Amniotic stem cell (primary cell): ENCODE data around the gene CDH4.

Source experiments
- DNase-seq: peaks from one replicate; lab custom pipeline; 2025; lab: John Stamatoyannopoulos, UW

CDH4 gene

DNA sequence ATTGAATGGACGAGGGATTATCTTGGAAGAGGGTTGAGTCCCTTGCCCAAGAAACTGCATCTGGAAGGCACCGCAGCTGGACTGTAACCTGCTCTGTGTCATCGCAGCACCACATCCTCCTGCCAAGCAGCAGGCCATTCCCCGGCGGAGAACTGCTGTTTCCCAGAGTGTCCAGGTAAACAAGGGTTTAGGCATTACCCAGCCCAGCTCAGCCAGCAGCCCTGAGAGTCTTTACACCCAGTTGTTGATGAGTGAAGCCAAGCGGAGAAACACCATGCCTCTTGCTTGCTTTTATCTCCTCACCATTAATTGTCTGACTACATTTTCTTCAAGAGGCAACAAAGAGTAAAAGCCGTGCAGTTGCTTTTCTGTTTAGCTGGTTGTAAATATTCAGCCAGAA is 104.1 kb downstream of the CDH4 start:
- DNase-seq, result no peak

DNA sequence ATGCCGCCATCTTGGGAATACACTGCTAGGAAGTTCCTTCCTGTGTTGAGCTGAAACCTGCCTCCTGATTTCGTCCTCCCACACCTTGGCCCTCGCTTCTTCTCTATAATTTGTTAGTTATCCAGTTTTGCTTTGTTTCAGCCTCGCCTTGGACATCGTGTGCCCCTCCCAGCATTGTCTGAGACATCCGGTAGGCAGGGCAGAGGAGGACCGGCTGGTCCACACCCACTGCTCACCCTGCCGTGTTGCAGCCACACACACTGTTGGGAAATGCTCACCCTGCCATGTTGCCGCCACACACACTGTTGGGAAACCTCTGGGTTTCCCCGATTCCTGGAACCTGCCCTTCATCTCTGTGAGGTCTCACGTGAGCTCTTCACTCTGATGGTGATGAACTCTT is 105.1 kb downstream of the CDH4 start:
- no peak for DNase-seq

DNA sequence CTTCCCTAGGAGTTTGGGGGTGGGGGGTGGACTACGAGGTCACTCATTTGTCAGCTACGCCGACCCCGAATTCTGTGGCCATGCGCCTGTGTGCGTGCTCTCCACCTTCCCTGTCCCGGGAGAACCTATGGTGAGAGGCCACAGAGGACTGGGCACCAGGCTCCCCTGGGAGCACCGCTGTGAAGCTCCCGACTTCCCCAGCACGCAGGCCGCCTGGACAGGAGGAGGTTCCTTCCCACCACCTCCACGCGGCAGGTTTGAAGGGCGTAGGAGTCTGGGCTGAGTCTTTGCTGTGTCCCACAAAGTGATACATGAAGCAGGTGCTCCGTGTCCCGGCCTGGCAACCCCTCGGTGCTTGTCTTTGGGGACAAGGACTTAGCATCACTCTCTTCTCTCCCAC is 107.2 kb downstream of the CDH4 start:
- no peak for DNase-seq

DNA sequence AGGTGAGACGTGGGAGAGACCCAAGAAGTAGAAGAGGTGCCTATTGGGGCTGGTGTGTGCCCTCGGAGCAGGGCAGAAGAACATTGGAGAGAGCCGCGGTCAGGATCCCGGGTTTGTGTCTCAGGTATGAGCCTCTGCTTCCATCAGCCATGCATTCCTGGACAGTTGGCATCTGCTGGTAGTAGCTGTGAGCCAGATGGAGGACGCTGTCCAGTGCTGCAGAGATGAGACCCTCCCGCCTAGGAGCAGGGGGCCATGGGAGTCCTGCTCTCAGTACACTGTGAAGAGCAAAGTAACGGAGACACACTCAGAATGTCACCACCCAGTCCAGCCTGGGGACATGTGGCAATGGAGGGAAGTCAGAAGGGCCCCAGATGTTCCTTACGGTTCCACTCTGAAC is 108.2 kb downstream of the CDH4 start:
- no peak for DNase-seq

DNA sequence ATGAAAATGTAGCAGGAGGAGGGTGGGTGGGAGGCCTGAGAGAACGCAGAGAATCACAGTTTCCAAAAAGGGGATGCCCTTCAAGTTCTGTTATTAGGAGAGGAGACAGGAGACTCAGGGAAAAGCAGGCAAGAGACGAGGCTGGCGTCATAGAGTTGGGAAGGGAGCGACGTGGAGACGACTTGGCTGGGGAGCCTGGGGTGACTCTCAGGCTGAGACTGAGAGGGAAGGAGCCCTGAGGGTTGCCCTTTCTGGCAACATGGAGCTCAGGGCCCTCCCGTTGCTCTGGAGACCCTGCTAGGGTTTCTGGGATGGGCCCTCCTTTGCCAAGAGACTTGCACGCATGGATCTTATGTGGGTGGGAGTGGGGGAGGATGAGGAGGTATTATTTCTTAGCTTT is 108.9 kb downstream of the CDH4 start:
- no peak for DNase-seq

DNA sequence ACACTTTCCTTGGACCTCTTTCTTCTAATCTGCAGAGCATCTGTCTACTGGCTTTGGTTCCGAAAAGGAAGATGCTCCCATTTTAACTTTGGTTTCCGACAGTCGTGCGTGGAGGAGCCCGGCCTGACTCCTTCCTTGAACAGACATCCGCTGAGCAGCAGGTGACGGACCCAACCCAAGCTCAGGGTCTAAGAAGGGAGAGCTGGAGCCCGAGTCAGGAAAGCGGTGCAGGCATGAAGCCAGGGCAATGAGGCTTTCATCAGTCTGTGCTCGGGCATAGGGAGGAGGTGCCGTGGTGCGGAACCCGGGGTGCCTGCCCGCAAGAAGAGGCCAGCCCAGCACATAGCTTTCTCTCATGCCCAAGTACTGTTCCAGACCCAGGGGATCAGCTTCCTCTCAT is 109.4 kb downstream of the CDH4 start:
- no peak for DNase-seq

DNA sequence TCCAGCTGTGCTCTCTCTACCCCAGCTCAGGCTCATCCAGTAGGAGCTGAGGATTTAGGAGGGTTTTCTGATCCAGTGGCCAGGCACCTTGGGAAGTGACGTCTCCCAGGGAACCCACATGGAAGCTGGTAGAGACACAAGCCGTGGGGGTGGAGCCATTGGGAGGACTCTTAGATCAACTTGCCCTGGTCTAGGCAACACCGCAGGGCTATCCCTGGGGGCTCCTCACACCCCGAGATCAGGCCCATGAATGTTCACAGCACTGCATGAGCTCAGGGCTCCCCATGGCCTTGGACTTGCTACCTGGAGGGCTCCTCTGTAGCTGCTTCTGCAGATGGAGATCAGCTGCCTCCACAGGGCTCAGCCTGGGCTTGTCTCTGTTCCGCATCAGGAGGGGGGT is 112.1 kb downstream of the CDH4 start:
- DNase-seq, result no peak

DNA sequence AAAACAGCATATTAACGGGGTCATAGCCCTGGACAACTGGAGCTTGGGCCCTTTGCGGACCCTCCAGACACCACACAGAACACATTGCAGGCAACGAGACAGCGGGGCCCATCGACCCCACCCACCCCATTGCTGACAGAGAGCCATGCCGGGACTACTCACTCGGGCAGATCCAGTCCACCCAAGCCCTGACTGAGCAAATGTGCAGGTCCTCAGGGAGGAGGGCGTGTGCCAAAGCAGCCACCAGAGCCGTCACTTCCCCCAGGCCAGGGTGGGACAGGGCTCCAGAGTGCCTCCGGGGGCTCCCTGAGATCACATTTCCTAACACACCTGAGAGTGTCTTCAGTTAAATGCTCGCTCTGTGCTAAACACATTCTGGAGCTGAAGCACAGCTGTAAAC is 114.9 kb downstream of the CDH4 start:
- DNase-seq, result no peak

DNA sequence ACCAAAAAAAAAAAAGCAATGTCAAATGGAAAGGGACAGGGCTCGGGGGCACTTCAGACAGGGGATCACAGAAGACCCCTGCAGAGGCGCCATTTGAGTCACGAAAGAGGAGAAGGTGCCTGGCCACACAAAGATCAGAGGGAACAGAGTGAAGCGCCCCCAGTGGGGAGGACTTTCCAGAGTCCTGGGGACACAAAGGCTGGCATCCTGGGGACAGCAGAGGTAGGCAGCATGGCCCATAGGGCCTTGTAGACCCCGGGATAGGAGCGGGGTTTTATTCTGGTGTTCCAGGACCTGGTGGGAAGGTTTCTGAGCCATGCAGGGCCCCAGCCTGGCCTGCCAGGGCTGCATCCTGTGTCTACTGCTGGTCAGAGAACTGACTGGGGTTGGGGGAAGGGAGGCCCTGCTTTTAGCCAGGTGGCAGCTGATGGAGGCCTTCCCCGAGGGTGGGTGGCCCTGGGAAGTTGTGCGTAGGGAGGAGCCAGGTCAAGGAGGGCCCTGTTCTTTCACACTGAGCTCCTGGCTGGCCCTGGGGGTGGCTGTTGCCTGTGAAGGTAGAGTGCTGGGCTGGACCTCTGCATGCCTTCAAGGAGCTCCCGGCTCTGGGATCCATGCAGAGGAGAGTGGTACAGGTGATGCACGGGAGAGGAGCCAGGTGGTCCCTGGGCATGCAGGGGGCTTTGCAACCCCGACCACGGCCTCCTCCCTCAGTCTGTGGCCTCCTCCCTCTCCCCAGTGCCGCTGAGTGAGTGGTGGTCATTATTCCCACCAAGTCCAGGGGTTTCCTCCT is 117.9 kb downstream of the CDH4 start:
- DNase-seq, result no peak

DNA sequence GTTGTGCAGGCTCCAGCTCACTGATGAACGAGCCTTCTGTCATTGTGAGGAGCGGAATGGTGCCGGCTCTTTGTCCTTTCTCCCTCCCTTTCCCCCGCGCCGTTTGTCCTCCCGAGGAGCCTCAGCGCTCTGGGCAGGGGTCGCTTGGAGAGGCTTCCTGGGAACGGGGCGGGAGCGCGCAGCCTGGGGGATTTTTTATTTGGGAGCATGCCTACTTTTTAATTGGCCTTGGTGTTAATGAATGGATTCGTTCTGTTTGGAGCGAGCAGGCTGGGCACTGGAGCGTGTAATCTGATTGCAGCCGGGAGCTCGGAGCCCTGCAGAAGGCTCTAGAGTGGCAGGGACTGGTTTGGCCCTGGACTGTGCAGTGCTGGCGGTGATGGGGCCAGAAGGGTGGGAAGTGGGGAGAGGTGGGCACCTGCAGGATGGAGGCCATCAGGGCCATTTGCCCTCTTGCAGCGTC is 118.8 kb downstream of the CDH4 start:
- DNase-seq, result no peak

DNA sequence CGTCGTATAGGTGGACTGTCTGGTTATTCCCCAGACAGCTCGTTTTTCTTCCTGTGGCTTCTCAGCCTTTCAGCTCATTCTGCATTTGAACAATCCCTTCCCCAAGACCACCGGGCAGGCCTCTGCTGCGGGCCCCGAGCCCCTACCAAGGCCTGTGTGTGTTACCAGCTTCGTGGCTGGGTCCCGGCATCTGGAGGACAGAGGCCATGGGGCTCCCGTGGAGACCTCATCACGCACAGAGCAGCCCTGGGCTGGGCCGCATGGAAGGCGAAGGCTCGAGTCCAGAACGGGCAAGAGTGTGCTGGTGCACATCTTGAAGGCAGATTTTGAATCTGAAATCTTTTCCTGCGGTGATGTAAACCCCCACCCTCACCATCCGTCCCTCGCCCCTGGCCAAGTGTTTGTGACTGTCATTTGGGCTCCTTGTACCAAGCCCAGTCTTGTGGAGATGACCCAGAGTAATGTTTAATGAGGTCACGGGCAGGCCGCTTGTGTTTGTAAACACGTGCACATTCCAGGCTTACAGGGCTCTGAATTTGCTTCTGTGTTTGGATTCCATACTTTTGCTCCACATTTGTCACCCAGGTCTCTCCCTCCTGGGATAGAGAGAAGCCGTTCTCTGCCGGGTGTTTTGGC is 119.6 kb downstream of the CDH4 start:
- DNase-seq, result no peak

DNA sequence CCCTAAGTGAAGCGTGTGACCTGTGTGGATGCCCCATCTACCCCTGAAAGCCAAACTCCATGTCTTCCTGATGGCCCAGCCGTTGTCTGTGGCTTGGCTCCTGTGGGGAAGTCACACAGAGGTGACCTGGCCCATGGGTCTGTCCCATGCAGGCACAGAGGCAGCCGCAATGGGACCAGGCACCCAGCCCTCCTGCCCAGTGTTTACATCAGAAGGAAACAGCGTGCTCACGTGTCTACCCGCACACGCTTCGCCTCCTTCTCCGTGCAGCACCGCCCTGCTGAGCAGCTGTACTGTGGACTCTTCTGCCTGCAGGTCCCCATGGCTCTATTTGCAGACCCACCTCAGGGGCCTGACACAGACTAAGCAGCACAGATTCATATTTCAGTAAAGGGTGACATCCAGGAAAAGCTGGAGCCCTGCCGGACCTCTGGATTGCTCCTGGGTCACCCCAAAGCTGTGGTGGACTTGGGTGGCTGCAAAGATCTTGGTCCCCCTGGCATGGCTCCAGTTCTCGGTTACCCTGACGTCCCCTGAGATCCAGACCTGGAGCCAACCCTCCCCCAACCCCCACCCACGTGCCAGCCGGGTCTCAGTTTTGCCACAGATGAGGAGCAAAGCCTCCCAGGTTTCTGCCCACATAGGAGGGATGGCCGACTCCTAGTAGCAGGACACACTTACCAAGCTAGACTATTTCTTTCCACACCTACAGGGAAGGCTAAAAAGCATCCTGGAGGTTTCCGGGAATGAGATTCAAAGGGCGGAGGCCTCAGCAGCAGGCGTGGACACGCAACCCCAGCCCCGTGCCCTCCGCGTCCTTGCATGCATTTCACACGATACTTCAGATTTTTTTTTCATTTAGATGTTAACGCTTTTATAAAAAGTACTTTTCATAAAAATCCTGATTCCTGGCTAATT is 120.3 kb downstream of the CDH4 start:
- no peak for DNase-seq

DNA sequence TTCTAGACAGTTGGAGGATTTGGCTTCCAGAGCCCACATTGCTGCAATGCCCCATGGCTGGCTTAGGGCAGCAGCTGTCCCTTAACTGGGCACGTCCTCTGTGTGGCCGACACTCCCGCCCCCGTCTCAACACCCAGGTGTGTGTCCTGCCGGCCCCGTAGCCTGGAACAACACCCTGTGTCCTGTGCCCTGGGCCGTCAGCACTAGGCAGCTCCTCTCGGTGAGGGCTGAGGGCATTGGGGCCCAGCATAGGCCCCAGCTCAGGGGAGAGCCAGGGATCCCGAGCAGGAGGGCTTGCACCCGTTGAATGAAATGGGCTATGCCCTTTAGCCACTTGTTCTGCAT is 121.0 kb downstream of the CDH4 start:
- DNase-seq, result no peak

DNA sequence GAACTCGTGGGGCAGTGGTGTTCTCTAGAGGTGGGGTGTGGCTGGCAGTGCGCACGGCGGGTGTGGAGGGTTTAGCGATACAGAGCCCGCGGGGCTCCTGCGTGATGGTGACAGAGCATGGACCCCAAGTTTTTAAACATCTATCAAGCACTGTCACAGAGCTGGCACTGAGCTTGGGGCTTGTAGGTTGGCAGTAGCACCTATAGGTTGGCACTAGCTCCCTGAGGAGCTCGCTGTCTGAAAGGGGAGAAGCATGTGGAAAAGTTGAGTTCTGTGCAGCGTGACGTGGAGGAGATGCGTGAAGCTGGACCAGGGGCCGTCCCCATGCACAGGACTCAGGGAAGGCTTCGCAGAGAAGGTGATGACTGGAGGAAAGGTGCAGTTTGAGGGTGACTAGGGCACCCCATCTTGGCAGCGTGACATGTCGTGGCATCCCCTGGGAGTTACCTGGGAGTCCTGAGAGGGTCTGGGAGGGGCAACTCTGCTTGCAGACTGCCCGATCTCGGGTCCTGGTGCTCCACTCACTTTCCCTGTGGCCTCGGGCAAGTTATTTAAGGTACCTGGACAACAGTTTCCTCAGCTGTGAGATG is 122.0 kb downstream of the CDH4 start:
- DNase-seq, result no peak

DNA sequence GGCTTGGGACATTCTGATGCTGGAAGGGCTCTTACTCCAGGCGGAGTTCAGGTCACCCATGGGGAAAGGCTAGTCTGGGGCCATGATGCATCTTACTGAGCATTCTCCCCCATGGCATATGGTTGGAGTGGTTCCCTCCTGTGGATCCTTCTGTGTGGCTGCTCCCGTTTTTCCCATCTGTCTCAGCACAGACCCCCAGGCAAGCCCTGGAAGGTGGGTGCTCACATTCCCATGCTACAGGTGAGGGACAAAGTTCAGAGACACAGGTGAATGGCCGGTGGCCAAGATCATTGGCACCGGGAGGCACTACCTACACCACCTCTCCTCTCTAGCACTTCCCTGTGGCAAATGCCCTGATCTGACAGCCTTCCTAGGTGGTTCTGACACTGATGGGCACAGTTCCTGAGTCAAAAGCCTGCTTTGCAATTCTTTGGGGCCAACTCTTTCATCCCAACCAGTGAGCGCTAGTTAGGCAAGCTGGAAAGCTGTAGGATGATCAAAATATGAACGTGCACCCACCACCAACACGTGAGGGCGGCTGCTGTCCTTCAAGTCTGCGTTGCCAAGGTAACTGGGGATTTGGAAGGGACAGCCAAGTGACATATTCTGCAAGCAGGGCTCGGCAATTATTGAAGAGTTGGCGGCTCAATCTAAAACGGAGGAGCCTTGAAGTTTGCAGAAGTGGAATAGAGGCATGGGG is 124.6 kb downstream of the CDH4 start:
- DNase-seq, result no peak

DNA sequence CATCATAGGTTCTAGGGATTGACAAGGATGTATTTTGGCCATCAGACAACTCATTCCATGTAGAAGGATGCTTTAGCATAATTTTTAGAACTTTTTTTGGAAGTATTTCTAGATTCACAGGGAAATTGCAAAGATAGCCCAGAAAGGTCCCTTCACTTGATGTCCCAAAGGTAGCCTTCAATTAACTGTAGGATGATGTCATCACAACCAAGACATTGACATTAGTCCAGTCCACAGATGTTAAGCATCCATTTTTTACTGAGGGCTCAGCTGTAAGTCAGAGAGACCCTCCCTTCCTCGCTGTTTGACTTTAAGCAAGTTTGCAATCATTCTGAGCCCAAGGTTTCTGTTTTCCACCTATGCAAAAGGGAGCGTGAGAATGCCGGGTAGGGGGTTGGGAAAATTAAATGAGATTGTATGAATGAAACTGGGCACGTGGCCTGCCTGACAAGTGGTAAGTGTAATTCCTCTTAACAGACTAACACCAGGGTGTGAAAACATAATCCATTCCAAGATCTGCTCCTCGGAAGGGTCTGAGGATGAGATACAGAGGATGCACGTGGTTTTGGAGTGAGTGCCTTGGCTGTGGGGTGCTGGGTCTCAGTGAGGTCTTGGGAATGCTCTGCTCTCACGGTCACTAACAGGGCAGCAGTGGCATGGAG is 126.8 kb downstream of the CDH4 start:
- DNase-seq, result no peak

DNA sequence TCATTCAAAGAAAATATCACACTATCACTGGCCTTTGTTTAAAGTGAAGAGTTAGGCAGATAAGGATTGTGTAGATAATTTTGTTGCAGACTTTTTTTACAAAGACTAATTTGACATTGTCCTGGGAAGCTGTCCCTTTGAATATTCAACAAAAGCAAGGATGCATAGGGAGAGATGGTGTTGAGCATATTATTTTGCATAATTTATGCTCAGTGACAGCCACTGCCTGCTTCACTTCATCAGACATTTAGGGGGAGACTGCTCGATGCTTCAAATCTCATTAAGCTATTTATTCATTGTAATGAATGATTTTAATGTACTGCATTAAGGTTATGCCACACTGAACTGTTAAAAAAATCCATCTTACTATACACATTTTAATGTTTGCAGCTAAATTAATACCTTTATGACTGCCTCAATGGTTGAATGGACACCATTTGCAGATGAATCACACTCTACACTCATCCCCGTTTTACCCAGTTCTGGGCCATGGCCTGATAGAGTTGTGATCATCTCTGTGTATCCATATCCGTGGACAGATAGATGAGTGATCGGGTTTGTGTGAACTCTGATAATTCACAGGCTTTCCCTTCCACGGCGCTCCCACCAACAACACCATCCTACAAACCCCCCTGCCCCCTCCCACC is 128.0 kb downstream of the CDH4 start:
- no peak for DNase-seq

DNA sequence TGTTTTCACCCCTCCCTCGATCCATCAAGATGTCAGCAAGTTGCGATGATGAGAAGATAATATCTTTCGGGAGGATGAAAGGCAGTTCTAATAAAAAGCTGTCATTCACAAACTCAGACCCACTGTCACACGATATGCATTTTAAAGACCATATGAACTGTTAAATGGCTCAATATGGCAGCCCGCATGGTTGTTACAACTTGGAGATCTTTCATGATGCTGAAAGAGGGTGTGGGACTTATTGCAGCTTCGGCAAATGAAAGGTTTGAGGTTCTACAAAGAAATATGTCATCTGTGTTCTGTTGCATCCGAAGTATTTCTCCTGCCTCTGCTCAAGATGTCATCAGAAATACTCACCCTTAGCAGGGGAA is 128.5 kb downstream of the CDH4 start:
- DNase-seq, result no peak

DNA sequence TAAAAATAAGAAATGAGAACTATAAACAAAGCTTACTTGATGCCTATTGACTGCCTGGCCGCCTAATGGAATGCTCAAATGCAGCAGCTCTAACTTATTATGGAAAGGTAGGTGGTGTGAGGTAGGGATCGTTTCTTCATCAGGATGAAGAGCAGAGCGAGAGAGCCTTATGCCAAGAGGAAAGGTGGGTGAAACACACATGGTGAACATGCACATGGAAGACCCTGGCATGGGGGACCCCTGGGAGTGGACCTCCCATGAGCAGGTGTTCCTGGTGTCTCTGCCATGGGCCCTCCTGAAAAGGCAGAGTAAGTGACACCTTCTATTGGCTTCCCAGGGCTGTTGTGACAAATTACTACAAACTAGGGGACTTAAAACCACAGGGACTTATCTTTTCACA is 130.1 kb downstream of the CDH4 start:
- DNase-seq, result no peak

DNA sequence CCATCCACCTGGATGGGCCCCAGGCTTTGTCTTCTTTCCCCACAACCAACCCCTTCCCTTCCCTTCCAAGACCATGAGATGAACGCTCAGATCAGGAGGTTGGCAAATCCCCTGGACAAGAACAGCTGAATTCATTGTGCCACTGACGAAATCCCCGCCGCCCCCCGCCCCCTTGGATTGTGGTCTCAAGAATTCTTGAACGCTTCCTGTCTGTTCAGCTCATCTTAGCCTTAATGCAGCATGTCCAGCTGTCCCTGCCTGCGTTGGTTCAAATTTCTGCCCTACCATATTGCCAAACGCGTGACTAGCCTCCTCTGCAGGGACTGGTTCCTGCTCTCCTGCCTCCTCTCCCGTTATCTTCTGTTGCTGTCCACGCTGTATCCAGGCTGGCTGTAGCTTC is 133.2 kb downstream of the CDH4 start:
- DNase-seq, result no peak

DNA sequence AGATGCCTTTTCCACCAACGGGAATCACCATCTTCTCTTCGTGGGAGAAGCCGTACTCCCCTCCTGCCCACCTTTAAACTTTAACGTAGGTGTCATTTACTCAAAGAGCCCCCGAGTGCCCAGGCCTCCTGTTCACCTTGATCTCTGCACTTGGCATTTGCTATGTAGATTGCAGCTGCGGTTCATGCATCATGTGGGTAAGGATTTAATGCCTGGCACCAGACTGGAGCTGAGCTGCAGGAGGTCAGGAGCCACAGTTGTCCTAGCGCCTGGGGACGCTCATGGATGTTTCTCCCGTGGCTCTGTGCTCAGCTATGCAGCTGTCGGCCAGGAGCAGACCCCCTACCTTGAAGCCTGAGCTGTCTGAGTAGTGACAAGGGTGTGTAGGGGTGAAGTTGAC is 133.7 kb downstream of the CDH4 start:
- no peak for DNase-seq
